Small intestine (tissue), 7 donors: Measurements from ENCODE around the gene RAP2A. TPM values are rescaled to one million over a fixed set of nuclear protein-coding genes. Genes with fewer than 3 reads are reported as not detected.

Experiments
- DNase-seq, 2 donors: peaks; one replicate each; pipeline versions ENCODE4 v3.0.0 to v3.0.0-alpha.2; 2013
- FAIRE-seq: peaks from 2 replicates; lab custom pipeline; 2012; peaks lifted over from hg19 to GRCh38; lab: Jason Lieb, UNC
- H3K27ac ChIP-seq, 3 donors: one replicate each; pipeline ENCODE4 v1.5.1; 2013; ENCODE audit warnings: low read length in 2 of 3, mild to moderate bottlenecking in 2 of 3, control low read depth in 1 of 3, inconsistent platforms in 1 of 3, low read depth in 1 of 3, moderate library complexity in 1 of 3
- H3K27me3 ChIP-seq, 3 donors: one replicate each; pipeline ENCODE4 v1.6.1; 2013; ENCODE audit warnings: low read length in 3 of 3, inconsistent platforms in 1 of 3; ENCODE audit not compliant: control insufficient read depth in 3 of 3, insufficient read depth in 3 of 3
- H3K36me3 ChIP-seq, 3 donors: one replicate each; pipeline ENCODE4 v1.6.1; 2013; ENCODE audit warnings: low read length in 3 of 3, inconsistent platforms in 1 of 3, low read depth in 1 of 3, mild to moderate bottlenecking in 1 of 3, moderate library complexity in 1 of 3; ENCODE audit not compliant: control insufficient read depth in 3 of 3, insufficient read depth in 2 of 3
- H3K4me1 ChIP-seq, 3 donors: one replicate each; pipeline ENCODE4 v1.6.1; 2013; ENCODE audit warnings: low read length in 2 of 3, inconsistent platforms in 1 of 3, low read depth in 1 of 3, mild to moderate bottlenecking in 1 of 3, moderate library complexity in 1 of 3; ENCODE audit not compliant: control insufficient read depth in 3 of 3, insufficient read depth in 2 of 3
- H3K4me3 ChIP-seq, 3 donors: one replicate each; pipeline ENCODE4 v1.5.1; 2013; ENCODE audit warnings: low read length in 3 of 3, control low read depth in 1 of 3, inconsistent platforms in 1 of 3, low read depth in 1 of 3, mild to moderate bottlenecking in 1 of 3, moderate library complexity in 1 of 3
- H3K9me3 ChIP-seq, 2 donors: one replicate each; pipeline ENCODE4 v1.6.1; 2013; ENCODE audit warnings: low read depth in 1 of 2, low read length in 1 of 2; ENCODE audit not compliant: control insufficient read depth in 2 of 2, insufficient read depth in 1 of 2
- WGBS, 3 donors: extraction: QIAGEN DNeasy Blood & Tissue Kit; methylation state at CpG; one replicate each; pipeline ENCODE4 v1.1.7; 2013; 5-methylcytosine and 5-hydroxymethylcytosine counted together
- polyA plus RNA-seq, 4 donors: library from polyadenylated mRNA; stranded (reverse) in 3 of 4; unstranded in 1 of 4; fragments of 200-250 nt in 3 of 4; fragments of 120-200 nt in 1 of 4; gene quantifications; one replicate each; pipeline versions ENCODE4 v1.2.1 to v1.2.3, GENCODE V29; 2013
- donor health status: healthy with polysubstance abuse.
- donor health status: control.
- donor health status: control.
- donor health status: Bipolar disorder and iron deficiency.
- donor health status: healthy.

Gene RAP2A
- polyA plus RNA-seq, 4 donors = 6.2 to 20.9 (median 8.5) TPM

DNA sequence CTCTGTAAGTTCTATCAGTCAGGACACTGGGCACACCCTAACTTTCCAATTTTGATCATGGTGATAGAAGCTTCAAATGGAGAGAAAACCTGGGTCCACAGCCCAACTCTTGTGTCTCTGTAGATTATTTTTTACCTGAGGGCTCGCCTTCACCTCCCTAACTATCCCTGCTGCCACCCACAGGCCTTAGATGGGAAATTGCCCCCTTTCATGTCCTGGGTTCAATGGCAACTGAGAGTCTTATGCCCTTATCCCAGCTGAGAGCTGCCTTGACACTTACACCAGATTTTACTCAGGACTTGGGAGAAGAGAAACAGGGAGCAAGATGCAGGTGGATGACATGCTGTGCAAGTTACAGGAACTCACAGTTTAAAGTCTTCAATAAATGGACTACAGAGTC lies 81.7 kb downstream of the RAP2A start:
- FAIRE-seq (no peak), DNase-seq (no peak)
- H3K4me3 ChIP-seq = no peak overlapping the region
- no peaks in the 10 kb centered on the region for H3K36me3 ChIP-seq
- no peaks in the 10 kb centered on the region for H3K27me3 ChIP-seq
- no peak overlapping the region for H3K27ac ChIP-seq
- H3K9me3 ChIP-seq = peaks cover 0 to 14% of the 10 kb centered on the region in 2 donors
- 80 to 93% (median 82%) methylated on average over 1 of the region's 1 CpG for WGBS, 3 donors
- no peaks in the 10 kb centered on the region for H3K4me1 ChIP-seq

DNA sequence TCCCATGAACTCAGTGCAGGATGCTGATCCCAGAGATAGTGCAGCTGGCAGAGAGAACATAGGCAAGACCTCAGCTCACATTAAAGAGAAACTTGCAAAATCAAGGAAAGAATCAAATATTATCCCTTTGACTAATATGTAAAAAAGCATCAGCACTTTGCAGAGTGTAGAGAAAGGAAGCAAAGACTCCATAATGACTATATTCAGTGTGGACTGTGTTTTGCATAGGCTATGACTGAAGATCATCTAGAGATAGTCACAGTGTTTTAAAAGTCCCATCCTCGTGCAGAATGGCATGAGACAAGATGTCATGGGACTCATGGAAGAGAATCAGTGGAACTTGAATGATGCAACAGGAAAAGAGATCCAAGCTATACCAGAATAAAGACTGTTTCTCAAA lies 84.0 kb downstream of the RAP2A start:
- Histone ChIP-seq H3K36me3 (no peaks in the 10 kb centered on the region), H3K4me3 (no peak overlapping the region), H3K4me1 (no peaks in the 10 kb centered on the region), H3K9me3 (peaks cover 0 to 10% of the 10 kb centered on the region in 2 donors), H3K27me3 (no peaks in the 10 kb centered on the region), H3K27ac (no peak overlapping the region)
- DNase-seq = no peak
- 71 to 76% (median 74%) methylated on average over 1 of the region's 1 CpG for WGBS, 3 donors
- no peak for FAIRE-seq

Other genes with a start within 250 kb of the RAP2A start
- gene MBNL2, start 211.8 kb upstream of the RAP2A start, polyA plus RNA-seq = 10 to 100 TPM; 12.1 to 31.2 (median 13.2) TPM